Measurements from ENCODE around the gene HORMAD2. TPM values are rescaled to one million over a fixed set of nuclear protein-coding genes. Genes with fewer than 3 reads are reported as not detected.

HORMAD2 gene
- polyA plus RNA-seq, 2 of the 4 experiments (the other 2 are of a cell fraction), result not detected

- FAIRE-seq (no peak), DNase-seq (ENCODE audit: low read depth in 1 of 2, low spot score in 1 of 2) (no peak), ATAC-seq (no peak)
- 92% methylated on average over 8 of the region's 8 CpGs for WGBS (ENCODE audit: missing lambda C conversion rate)
- Histone ChIP-seq H3K4me2 (no peak overlapping the region), H3K4me3 (no peak overlapping the region), H3K9me3 (no peaks in the 10 kb centered on the region), H3K4me1 (peaks cover 57% of the 10 kb centered on the region), H3K27ac (peak overlapping the region; percentile 95 to 100)
- ChIA-PET POLR2A (no interaction called here), CTCF (no interaction called here)
- TF ChIP-seq ATOH8 (CRISPR knock-in tag; IDR thresholded peaks at IDR 0.05; ENCODE audit: low read depth), result no peak
- TF ChIP-seq USF2 (IDR thresholded peaks at IDR 0.05), result 0 out of 2 replicates have a peak, but pooled peaks have one; percentile 21
Observed at GRCh38 chr22:30219049-30219654, 138.9 kb downstream of the HORMAD2 start.

- TF ChIP-seq PBX3 (IDR thresholded peaks at IDR 0.05), result no peak
- no peak for TF ChIP-seq HES2 (IDR thresholded peaks at IDR 0.05)
- no peak for TF ChIP-seq HEYL (CRISPR knock-in tag; IDR thresholded peaks at IDR 0.05)
- TF ChIP-seq SREBF2 (IDR thresholded peaks at IDR 0.05), result no peak
- TF ChIP-seq FOSL2 (IDR thresholded peaks at IDR 0.05), result no peak
- TF ChIP-seq FOSL2 (CRISPR knock-in tag; IDR thresholded peaks at IDR 0.05), result no peak
- TF ChIP-seq HMGXB4 (CRISPR knock-in tag; IDR thresholded peaks at IDR 0.05; ENCODE audit: borderline replicate concordance), result no peak
- no peak for TF ChIP-seq JUN (IDR thresholded peaks at IDR 0.05)
- no peak for TF ChIP-seq POLR2A (IDR thresholded peaks at IDR 0.05; ENCODE audit: low read length)
- no peak for TF ChIP-seq CHD4 (IDR thresholded peaks at IDR 0.05; ENCODE audit: borderline replicate concordance)
- TF ChIP-seq ZSCAN20 (CRISPR knock-in tag; IDR thresholded peaks at IDR 0.05), result no peak
- no peak for TF ChIP-seq GATA3 (IDR thresholded peaks at IDR 0.05; ENCODE audit: borderline replicate concordance)
- TF ChIP-seq FOSB (CRISPR knock-in tag; IDR thresholded peaks at IDR 0.05), result no peak
- TF ChIP-seq HDAC2 (IDR thresholded peaks at IDR 0.05), result no peak
- TF ChIP-seq MAZ (IDR thresholded peaks at IDR 0.05; ENCODE audit: borderline replicate concordance, low read depth, low read length), result no peak
- TF ChIP-seq E2F6 (IDR thresholded peaks at IDR 0.05; ENCODE audit: borderline replicate concordance, low read depth), result no peak
- TF ChIP-seq CHD2 (IDR thresholded peaks at IDR 0.05; ENCODE audit: low read length, partially characterized antibody), result no peak
- Histone ChIP-seq H3K4me2 (no peak overlapping the region), H3K4me1 (peaks cover 57% of the 10 kb centered on the region), H3K27ac (peak overlapping the region; percentile 95 to 100), H3K9me3 (no peaks in the 10 kb centered on the region), H3K4me3 (no peak overlapping the region)
- no peak for ATAC-seq
- FAIRE-seq, result no peak
- POLR2A ChIA-PET, result no interaction called here
- no peak for DNase-seq (ENCODE audit: low read depth in 1 of 2, low spot score in 1 of 2)
- CTCF ChIA-PET, result no interaction called here
Observed at GRCh38 chr22:30219668-30220278, 139.5 kb downstream of the HORMAD2 start.

Data from A549 (cell line).